Measurements from ENCODE around the gene AK6. TPM values are rescaled to one million over a fixed set of nuclear protein-coding genes. Genes with fewer than 3 reads are reported as not detected.

The AK6 gene
- total and polyA plus RNA-seq, 2 experiments from 2014 or later, result 13.4 to 70.6 TPM

GRCh38 chr5:69308046-69308553 is 61.2 kb downstream of the AK6 start:
- Histone ChIP-seq H3K4me1 (ENCODE audit: low read depth) (no peaks in the 10 kb centered on the region), H3K4me3 (no peak overlapping the region), H3K27ac (no peak overlapping the region), H3K36me3 (no peaks in the 10 kb centered on the region), H3K9me3 (ENCODE audit: low read depth) (no peaks in the 10 kb centered on the region), H3K27me3 (no peaks in the 10 kb centered on the region)
- no peak for TF ChIP-seq CTCF (IDR thresholded peaks at IDR 0.05; ENCODE audit: low read depth, low read length)
- DNase-seq (ENCODE audit: low read depth in 1 of 2, low spot score in 1 of 2), result no peak

- no peak overlapping the region for H3K27ac ChIP-seq
- no peaks in the 10 kb centered on the region for H3K9me3 ChIP-seq (ENCODE audit: low read depth)
- H3K36me3 ChIP-seq, result no peaks in the 10 kb centered on the region
- H3K27me3 ChIP-seq, result no peaks in the 10 kb centered on the region
- TF ChIP-seq CTCF (IDR thresholded peaks at IDR 0.05; ENCODE audit: low read depth, low read length), result no peak
- H3K4me1 ChIP-seq (ENCODE audit: low read depth), result peaks cover 7% of the 10 kb centered on the region
- no peak overlapping the region for H3K4me3 ChIP-seq
- DNase-seq (ENCODE audit: low read depth in 1 of 2, low spot score in 1 of 2), result no peak
These were observed 63.8 kb downstream of the AK6 start for GRCh38 chr5:69305512-69305911.

Other genes starting within 250 kb of the AK6 start
- 24.1 and 143 TPM in 2 replicates for gene CCNB1, start 202.4 kb downstream of the AK6 start, total RNA-seq
- 37.1 and 281 TPM in 2 replicates for gene CCNB1, start 202.4 kb downstream of the AK6 start, polyA plus RNA-seq
- gene CENPH, start 179.9 kb downstream of the AK6 start, total RNA-seq, result 17.7 and 26.7 TPM in 2 replicates
- gene CENPH, start 179.9 kb downstream of the AK6 start, polyA plus RNA-seq, result 22.2 and 36.0 TPM in 2 replicates
- 17.3 and 87.5 TPM in 2 replicates for gene CDK7, start 134.6 kb downstream of the AK6 start, total RNA-seq
- 27.8 and 38.4 TPM in 2 replicates for gene CDK7, start 134.6 kb downstream of the AK6 start, polyA plus RNA-seq
- 0.81 and 4.4 TPM in 2 replicates for gene CCDC125, start 36.7 kb downstream of the AK6 start, total RNA-seq
- gene CCDC125, start 36.7 kb downstream of the AK6 start, polyA plus RNA-seq, result 0.65 and 1.9 TPM in 2 replicates
- gene TAF9, start within 50 bp of the AK6 start, total RNA-seq, result 65.6 and 80.4 TPM in 2 replicates
- gene TAF9, start within 50 bp of the AK6 start, polyA plus RNA-seq, result 104 and 110 TPM in 2 replicates
- 18.8 and 26.0 TPM in 2 replicates for gene RAD17, start 298 bp upstream of the AK6 start, total RNA-seq
- gene RAD17, start 298 bp upstream of the AK6 start, polyA plus RNA-seq, result 29.0 and 34.1 TPM in 2 replicates
- gene MARVELD2, start 45.6 kb upstream of the AK6 start, total RNA-seq, result 3.7 and 4.9 TPM in 2 replicates
- 4.9 TPM in 2 replicates for gene MARVELD2, start 45.6 kb upstream of the AK6 start, polyA plus RNA-seq
- gene OCLN, start 123.3 kb upstream of the AK6 start, total RNA-seq, result 4.1 and 5.6 TPM in 2 replicates
- 4.0 and 4.4 TPM in 2 replicates for gene OCLN, start 123.3 kb upstream of the AK6 start, polyA plus RNA-seq
- 17.8 and 35.8 TPM in 2 replicates for gene GTF2H2C, start 190.7 kb upstream of the AK6 start, total RNA-seq
- 27.3 and 34.0 TPM in 2 replicates for gene GTF2H2C, start 190.7 kb upstream of the AK6 start, polyA plus RNA-seq

All from cardiac muscle cell (in vitro differentiated cells and primary cell).